OCI-LY1 (cell line): ENCODE results near the gene RNF168.

Experiments
- CTCF ChIP-seq: fragments of 200-600 bp; sonication (generic), shearing (Covaris generic); IDR thresholded peaks from 2 replicates; pipeline ENCODE4 v1.5.1; 2017; ENCODE audit warnings: mild to moderate bottlenecking, antibody characterized with exemption, low read length, moderate library complexity, mixed read lengths
- EZH2 ChIP-seq: fragments of 200-600 bp; sonication (generic), shearing (Covaris generic); IDR thresholded peaks from 2 replicates; pipeline ENCODE4 v1.8.0; 2017; ENCODE audit warnings: borderline replicate concordance, mixed run types, mild to moderate bottlenecking, antibody characterized with exemption, low read length, moderate library complexity, mixed read lengths

- TF ChIP-seq CTCF (no peak), EZH2 (no peak)
These were observed 71.3 kb downstream of the RNF168 start, which contains the start of gene UBXN7 for GRCh38 chr3:196432137-196432879.
